HCEC 1CT (cell line): Measurements from ENCODE around the gene SARM1.

ENCODE experiments used
- DNase-seq: peaks from one replicate; pipeline ENCODE4 v3.0.0-alpha.2; 2017

Gene SARM1

GRCh38 chr17:28369684-28370034, 1.8 kb upstream of the SARM1 start:
- DNase-seq: no peak

- DNase-seq: peak; percentile 31
Measured at GRCh38 chr17:28370035-28370743, 1.3 kb upstream of the SARM1 start, which contains the start of gene VTN. Gene VTN (minus strand): TSS chr17:28370307. CDS start chr17:28370203, 104 bp downstream.

- no peak for DNase-seq
Measured at GRCh38 chr17:28370744-28371103, 770 bp upstream of the SARM1 start.

- DNase-seq: peak; percentile 15
Measured at GRCh38 chr17:28372203-28372944, 880 bp downstream of the SARM1 start.

- DNase-seq: no peak
Measured at GRCh38 chr17:28372945-28373274, 1.4 kb downstream of the SARM1 start.

- no peak for DNase-seq
Measured at GRCh38 chr17:28379814-28380801, 8.6 kb downstream of the SARM1 start.

GRCh38 chr17:28381141-28381825, 9.8 kb downstream of the SARM1 start:
- no peak for DNase-seq

- no peak for DNase-seq
Measured at GRCh38 chr17:28384281-28385036, 13.0 kb downstream of the SARM1 start.

- no peak for DNase-seq
Measured at GRCh38 chr17:28385037-28385400, 13.5 kb downstream of the SARM1 start.

- DNase-seq: no peak
Measured at GRCh38 chr17:28385406-28385805, 13.9 kb downstream of the SARM1 start.

- no peak for DNase-seq
Measured at GRCh38 chr17:28386391-28386790, 14.9 kb downstream of the SARM1 start.

GRCh38 chr17:28388106-28388505, 16.6 kb downstream of the SARM1 start:
- DNase-seq: no peak

- no peak for DNase-seq
Measured at GRCh38 chr17:28390141-28390540, 18.6 kb downstream of the SARM1 start.

- DNase-seq: no peak
Measured at GRCh38 chr17:28390563-28390962, 19.1 kb downstream of the SARM1 start.

- no peak for DNase-seq
Measured at GRCh38 chr17:28390984-28391383, 19.5 kb downstream of the SARM1 start.

- no peak for DNase-seq
Measured at GRCh38 chr17:28391401-28391800, 19.9 kb downstream of the SARM1 start.

GRCh38 chr17:28392491-28392890, 21.0 kb downstream of the SARM1 start:
- DNase-seq: no peak

- DNase-seq: peak; percentile 22
Measured at GRCh38 chr17:28394337-28395116, 23.0 kb downstream of the SARM1 start.

GRCh38 chr17:28395426-28395825, 23.9 kb downstream of the SARM1 start:
- DNase-seq: no peak

- DNase-seq: no peak
Measured at GRCh38 chr17:28395968-28396367, 24.5 kb downstream of the SARM1 start.

GRCh38 chr17:28396635-28397239, 25.2 kb downstream of the SARM1 start:
- no peak for DNase-seq
